ENCODE results near the gene FHAD1.

Gene FHAD1

GRCh38 chr1:15246960-15247614 is at the start of gene FHAD1:
Gene FHAD1, plus strand, starts transcription at chr1:15247223. Its CDS starts 4,562 bp downstream, at chr1:15251785.
- peak; percentile 85 for DNase-seq (ENCODE audit: low spot score)

GRCh38 chr1:15197591-15198447 is 49.2 kb upstream of the FHAD1 start:
- no peak for DNase-seq (ENCODE audit: low spot score)

- DNase-seq (ENCODE audit: low spot score), result no peak
These were observed 48.3 kb upstream of the FHAD1 start for GRCh38 chr1:15198684-15199083.

GRCh38 chr1:15201221-15201620 is 45.8 kb upstream of the FHAD1 start:
- no peak for DNase-seq (ENCODE audit: low spot score)

- DNase-seq (ENCODE audit: low spot score), result no peak
These were observed 45.0 kb upstream of the FHAD1 start for GRCh38 chr1:15201849-15202551.

- DNase-seq (ENCODE audit: low spot score), result no peak
These were observed 42.1 kb upstream of the FHAD1 start for GRCh38 chr1:15204931-15205330.

GRCh38 chr1:15205586-15206346 is 41.3 kb upstream of the FHAD1 start:
- no peak for DNase-seq (ENCODE audit: low spot score)

- DNase-seq (ENCODE audit: low spot score), result no peak
These were observed 40.5 kb upstream of the FHAD1 start for GRCh38 chr1:15206418-15207030.

- no peak for DNase-seq (ENCODE audit: low spot score)
These were observed 39.8 kb upstream of the FHAD1 start for GRCh38 chr1:15207031-15207828.

GRCh38 chr1:15207829-15208429 is 39.1 kb upstream of the FHAD1 start:
- DNase-seq (ENCODE audit: low spot score), result no peak

GRCh38 chr1:15210651-15211375 is 36.2 kb upstream of the FHAD1 start:
- DNase-seq (ENCODE audit: low spot score), result no peak

- DNase-seq (ENCODE audit: low spot score), result no peak
These were observed 35.6 kb upstream of the FHAD1 start for GRCh38 chr1:15211424-15211823.

GRCh38 chr1:15212216-15212953 is 34.6 kb upstream of the FHAD1 start:
- DNase-seq (ENCODE audit: low spot score), result no peak

- no peak for DNase-seq (ENCODE audit: low spot score)
These were observed 34.1 kb upstream of the FHAD1 start for GRCh38 chr1:15212954-15213291.

GRCh38 chr1:15213341-15213821 is 33.6 kb upstream of the FHAD1 start:
- peak; percentile 46 for DNase-seq (ENCODE audit: low spot score)

GRCh38 chr1:15214527-15214926 is 32.5 kb upstream of the FHAD1 start:
- peak; percentile 72 for DNase-seq (ENCODE audit: low spot score)

- no peak for DNase-seq (ENCODE audit: low spot score)
These were observed 31.9 kb upstream of the FHAD1 start for GRCh38 chr1:15215116-15215515.

- DNase-seq (ENCODE audit: low spot score), result no peak
These were observed 29.4 kb upstream of the FHAD1 start for GRCh38 chr1:15217654-15218053.
